Measurements from ENCODE around the gene PLEKHH1. TPM values are rescaled to one million over a fixed set of nuclear protein-coding genes. Genes with fewer than 3 reads are reported as not detected.

The PLEKHH1 gene
- total RNA-seq, 1 donor from 2014 or later: 119 TPM

DNA sequence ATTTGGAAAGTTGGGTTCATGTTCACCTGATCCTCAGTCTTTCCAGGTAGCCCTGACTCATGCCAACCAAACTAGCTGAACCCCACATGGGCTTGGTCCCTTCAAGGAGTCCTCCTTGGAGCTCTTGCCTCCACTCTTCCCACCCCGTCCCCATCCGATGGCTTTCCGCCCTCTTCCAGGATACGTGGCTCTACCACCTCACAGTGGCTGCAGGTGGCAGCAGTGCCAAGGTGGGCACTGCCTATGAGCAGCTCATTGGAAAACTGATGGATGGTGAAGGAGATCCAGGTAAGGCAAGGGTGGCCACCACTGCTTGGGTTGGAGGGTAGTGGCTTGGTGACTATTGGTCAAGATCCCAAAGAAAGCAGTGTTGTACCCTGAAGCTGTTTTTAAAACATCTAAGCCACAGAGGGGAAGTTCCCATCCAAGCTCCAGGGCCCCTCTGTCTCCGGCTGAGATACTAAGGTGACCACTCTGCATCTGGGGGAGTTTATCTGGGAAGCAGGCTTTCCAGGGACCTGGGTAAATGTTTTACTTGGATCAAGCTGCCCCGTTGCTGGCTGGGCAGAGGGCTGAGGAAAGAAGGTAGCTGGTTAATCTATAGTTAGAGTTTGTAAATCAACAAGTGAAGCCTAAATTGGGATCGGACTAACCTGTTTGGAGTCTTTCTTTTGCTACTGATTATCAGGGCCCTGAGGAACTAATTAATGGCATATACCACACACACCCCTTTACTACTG is 43.3 kb downstream of the PLEKHH1 start:
- no peak for DNase-seq (ENCODE audit: low spot score, unreplicated experiment)
- peaks cover 14% of the 10 kb centered on the region for H3K4me1 Mint-ChIP-seq (ENCODE audit: low read depth)
- H3K27ac Mint-ChIP-seq: peak overlapping the region; percentile 84
- H3K36me3 Mint-ChIP-seq (ENCODE audit: insufficient read depth): peaks cover 22% of the 10 kb centered on the region
- no peaks in the 10 kb centered on the region for H3K9me3 Mint-ChIP-seq (ENCODE audit: low read depth)
- no peaks in the 10 kb centered on the region for H3K27me3 Mint-ChIP-seq
- H3K4me3 Mint-ChIP-seq (ENCODE audit: low read depth): no peak overlapping the region
- TF ChIP-seq, protein P1, sequence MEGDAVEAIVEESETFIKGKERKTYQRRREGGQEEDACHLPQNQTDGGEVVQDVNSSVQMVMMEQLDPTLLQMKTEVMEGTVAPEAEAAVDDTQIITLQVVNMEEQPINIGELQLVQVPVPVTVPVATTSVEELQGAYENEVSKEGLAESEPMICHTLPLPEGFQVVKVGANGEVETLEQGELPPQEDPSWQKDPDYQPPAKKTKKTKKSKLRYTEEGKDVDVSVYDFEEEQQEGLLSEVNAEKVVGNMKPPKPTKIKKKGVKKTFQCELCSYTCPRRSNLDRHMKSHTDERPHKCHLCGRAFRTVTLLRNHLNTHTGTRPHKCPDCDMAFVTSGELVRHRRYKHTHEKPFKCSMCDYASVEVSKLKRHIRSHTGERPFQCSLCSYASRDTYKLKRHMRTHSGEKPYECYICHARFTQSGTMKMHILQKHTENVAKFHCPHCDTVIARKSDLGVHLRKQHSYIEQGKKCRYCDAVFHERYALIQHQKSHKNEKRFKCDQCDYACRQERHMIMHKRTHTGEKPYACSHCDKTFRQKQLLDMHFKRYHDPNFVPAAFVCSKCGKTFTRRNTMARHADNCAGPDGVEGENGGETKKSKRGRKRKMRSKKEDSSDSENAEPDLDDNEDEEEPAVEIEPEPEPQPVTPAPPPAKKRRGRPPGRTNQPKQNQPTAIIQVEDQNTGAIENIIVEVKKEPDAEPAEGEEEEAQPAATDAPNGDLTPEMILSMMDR (IDR thresholded peaks at IDR 0.05; ENCODE audit: unreplicated experiment): no peak

DNA sequence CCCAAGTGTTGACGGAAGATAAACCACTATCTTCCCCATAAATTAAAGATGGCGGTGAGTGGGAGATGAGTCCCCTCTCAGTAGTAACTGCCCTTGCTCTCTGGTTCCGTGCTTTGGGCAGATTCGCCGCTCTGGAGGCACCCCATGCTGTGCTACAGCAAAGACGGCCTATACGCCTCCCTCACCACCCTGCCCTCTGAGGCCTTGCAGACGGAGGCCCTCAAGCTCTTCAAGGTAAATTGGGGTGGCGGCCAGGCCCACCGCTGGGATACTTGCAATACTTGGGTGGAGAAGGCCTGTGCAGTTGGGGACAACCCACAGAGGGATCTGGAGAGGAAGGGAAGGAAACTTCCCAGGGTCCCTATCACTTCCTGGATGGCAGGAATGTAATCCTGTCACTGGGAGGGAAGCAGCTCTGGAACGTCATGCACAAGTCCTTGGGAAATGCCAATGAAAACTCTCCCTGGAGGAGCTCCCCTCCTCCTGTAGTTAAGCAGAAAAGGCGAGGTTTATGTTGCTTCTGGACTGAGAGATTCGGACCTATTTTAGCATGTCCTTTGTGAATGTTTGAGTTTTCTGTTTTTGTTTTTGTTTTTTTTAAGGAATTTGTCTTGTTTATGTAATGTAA is 44.2 kb downstream of the PLEKHH1 start:
- H3K4me3 Mint-ChIP-seq (ENCODE audit: low read depth): no peak overlapping the region
- H3K9me3 Mint-ChIP-seq (ENCODE audit: low read depth): no peaks in the 10 kb centered on the region
- peaks cover 22% of the 10 kb centered on the region for H3K36me3 Mint-ChIP-seq (ENCODE audit: insufficient read depth)
- no peak for DNase-seq (ENCODE audit: low spot score, unreplicated experiment)
- peaks cover 14% of the 10 kb centered on the region for H3K4me1 Mint-ChIP-seq (ENCODE audit: low read depth)
- TF ChIP-seq, protein P1 (IDR thresholded peaks at IDR 0.05; ENCODE audit: unreplicated experiment): no peak
- H3K27me3 Mint-ChIP-seq: no peaks in the 10 kb centered on the region
- no peak overlapping the region for H3K27ac Mint-ChIP-seq

DNA sequence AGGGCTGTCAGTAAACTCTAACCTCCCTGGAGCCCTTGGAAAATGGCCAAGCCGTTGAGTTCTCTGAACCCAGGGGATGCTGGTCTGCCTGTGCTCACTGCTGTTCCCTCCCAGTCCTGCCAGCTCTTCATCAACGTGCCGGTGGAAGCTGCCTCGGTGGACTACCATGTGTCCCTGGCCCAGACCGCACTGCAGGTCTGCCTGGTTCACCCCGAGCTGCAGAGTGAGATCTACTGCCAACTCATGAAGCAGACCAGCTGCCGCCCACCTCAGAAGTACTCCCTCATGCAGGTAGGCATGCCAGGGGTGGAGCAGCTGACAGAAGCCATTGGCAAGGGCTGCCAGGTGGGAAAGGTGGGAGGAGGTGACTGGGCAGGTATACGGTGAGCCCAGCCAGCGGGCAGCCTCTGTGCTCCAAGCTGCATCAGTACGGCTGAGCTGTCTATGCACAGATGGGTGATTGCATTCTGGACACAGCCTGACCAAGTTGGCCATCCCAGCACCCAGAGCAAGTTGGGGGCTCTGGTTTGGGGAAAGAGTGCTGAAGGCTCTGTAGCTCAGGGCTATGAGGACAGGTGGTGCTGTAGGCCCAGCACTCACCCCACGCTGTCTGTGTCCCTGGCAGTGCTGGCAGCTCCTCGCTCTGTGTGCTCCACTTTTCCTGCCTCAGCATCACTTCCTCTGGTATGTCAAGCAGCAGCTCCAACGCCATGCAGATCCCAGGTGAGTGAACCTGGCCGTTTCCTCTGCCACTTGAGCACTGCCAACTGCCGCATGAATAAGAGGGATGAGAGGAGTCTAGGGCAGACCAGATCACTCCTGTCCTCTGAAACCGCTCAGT is 45.0 kb downstream of the PLEKHH1 start:
- H3K27ac Mint-ChIP-seq: no peak overlapping the region
- peaks cover 14% of the 10 kb centered on the region for H3K4me1 Mint-ChIP-seq (ENCODE audit: low read depth)
- H3K4me3 Mint-ChIP-seq (ENCODE audit: low read depth): no peak overlapping the region
- TF ChIP-seq, protein P1 (IDR thresholded peaks at IDR 0.05; ENCODE audit: unreplicated experiment): no peak
- no peaks in the 10 kb centered on the region for H3K9me3 Mint-ChIP-seq (ENCODE audit: low read depth)
- H3K36me3 Mint-ChIP-seq (ENCODE audit: insufficient read depth): peaks cover 21% of the 10 kb centered on the region
- no peak for DNase-seq (ENCODE audit: low spot score, unreplicated experiment)
- H3K27me3 Mint-ChIP-seq: no peaks in the 10 kb centered on the region

DNA sequence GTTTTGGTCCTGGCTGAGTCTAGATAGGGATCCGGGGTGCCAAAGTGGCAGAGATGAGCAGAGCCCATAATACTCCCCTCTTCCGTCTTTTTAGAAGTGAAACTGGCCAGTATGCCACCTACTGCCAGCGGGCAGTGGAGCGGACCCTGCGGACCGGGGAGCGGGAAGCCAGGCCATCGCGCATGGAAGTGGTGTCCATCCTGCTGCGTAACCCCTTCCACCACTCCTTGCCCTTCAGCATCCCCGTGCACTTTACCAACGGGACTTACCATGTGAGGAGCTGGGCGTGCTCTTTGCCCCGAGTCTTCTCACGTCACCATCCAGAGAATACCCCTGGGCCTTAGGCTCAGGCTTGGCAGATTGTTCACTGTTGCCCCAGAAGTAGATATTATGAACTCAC is 46.0 kb downstream of the PLEKHH1 start:
- no peak for DNase-seq (ENCODE audit: low spot score, unreplicated experiment)
- no peaks in the 10 kb centered on the region for H3K9me3 Mint-ChIP-seq (ENCODE audit: low read depth)
- TF ChIP-seq, protein P1 (IDR thresholded peaks at IDR 0.05; ENCODE audit: unreplicated experiment): no peak
- no peak overlapping the region for H3K27ac Mint-ChIP-seq
- H3K27me3 Mint-ChIP-seq: no peaks in the 10 kb centered on the region
- H3K4me3 Mint-ChIP-seq (ENCODE audit: low read depth): no peak overlapping the region
- peaks cover 20% of the 10 kb centered on the region for H3K36me3 Mint-ChIP-seq (ENCODE audit: insufficient read depth)
- peaks cover 14% of the 10 kb centered on the region for H3K4me1 Mint-ChIP-seq (ENCODE audit: low read depth)

DNA sequence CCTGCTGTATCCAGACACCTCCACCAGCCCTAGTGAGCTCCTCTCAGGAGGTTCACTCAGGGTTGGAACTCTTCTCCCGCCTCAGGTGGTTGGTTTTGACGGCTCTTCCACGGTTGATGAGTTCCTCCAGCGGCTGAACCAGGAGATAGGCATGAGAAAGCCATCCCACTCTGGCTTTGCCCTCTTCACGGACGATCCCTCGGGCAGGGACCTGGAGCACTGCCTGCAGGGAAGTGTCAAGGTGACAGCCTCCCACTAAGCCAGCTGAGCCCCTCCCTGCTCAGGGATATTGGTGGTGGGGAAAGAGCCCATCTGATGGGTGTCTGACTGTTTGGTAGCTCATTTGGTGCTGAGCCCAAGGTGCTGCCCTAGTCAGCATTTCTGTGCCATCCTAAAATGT is 46.5 kb downstream of the PLEKHH1 start:
- H3K4me1 Mint-ChIP-seq (ENCODE audit: low read depth): peaks cover 14% of the 10 kb centered on the region
- H3K9me3 Mint-ChIP-seq (ENCODE audit: low read depth): no peaks in the 10 kb centered on the region
- TF ChIP-seq, protein P1 (IDR thresholded peaks at IDR 0.05; ENCODE audit: unreplicated experiment): no peak
- DNase-seq (ENCODE audit: low spot score, unreplicated experiment): no peak
- H3K27me3 Mint-ChIP-seq: no peaks in the 10 kb centered on the region
- no peak overlapping the region for H3K27ac Mint-ChIP-seq
- no peak overlapping the region for H3K4me3 Mint-ChIP-seq (ENCODE audit: low read depth)
- H3K36me3 Mint-ChIP-seq (ENCODE audit: insufficient read depth): peaks cover 22% of the 10 kb centered on the region
